Stomach (tissue), 4 donors: ENCODE measurements around the gene EHD3.

Source experiments
- POLR2A ChIP-seq, 4 donors: fragments of 450-650 bp; IDR thresholded peaks; one replicate each; pipeline ENCODE4 v1.6.1; 2016; ENCODE audit warnings: antibody characterized with exemption in 4 of 4, control low read depth in 2 of 4, mild to moderate bottlenecking in 1 of 4, moderate library complexity in 1 of 4
- TF ChIP-seq, protein P1 (sequence below), 7 experiments: fragments of 450-650 bp in 4 of 7; fragments of 200-600 bp in 3 of 7; sonication (generic) in 3 of 7; IDR thresholded peaks; one replicate each; pipeline ENCODE4 v1.5.1; 2016 to 2019; ENCODE audit warnings: antibody characterized with exemption in 7 of 7, control low read depth in 2 of 7, mild to moderate bottlenecking in 1 of 7

DNA sequence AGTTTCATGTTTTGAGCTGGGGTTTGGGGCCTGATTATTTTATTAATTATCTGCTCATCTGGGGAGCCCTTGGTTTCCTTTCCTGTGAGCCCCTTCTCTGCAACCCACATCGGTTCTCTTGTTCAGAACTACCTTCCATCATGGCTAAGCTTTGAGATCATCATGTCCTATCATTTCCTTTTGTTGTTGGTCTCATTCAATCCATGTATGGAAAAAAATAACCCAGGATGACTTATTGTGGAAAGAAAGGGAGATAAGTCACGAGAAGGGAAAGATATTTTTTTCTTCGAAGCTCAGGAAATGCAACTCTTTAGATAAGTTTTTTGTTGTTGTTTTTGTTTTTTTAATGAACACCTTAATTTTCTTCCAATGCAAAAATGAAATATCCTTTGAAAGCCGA, 43.7 kb downstream of the EHD3 start:
- TF ChIP-seq, protein P1, sequence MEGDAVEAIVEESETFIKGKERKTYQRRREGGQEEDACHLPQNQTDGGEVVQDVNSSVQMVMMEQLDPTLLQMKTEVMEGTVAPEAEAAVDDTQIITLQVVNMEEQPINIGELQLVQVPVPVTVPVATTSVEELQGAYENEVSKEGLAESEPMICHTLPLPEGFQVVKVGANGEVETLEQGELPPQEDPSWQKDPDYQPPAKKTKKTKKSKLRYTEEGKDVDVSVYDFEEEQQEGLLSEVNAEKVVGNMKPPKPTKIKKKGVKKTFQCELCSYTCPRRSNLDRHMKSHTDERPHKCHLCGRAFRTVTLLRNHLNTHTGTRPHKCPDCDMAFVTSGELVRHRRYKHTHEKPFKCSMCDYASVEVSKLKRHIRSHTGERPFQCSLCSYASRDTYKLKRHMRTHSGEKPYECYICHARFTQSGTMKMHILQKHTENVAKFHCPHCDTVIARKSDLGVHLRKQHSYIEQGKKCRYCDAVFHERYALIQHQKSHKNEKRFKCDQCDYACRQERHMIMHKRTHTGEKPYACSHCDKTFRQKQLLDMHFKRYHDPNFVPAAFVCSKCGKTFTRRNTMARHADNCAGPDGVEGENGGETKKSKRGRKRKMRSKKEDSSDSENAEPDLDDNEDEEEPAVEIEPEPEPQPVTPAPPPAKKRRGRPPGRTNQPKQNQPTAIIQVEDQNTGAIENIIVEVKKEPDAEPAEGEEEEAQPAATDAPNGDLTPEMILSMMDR (IDR thresholded peaks at IDR 0.05): no peak
- TF ChIP-seq POLR2A (IDR thresholded peaks at IDR 0.05): no peak
